Calu3 (cell line): ENCODE results near the gene ANGPTL7. TPM values are rescaled to one million over a fixed set of nuclear protein-coding genes. Genes with fewer than 3 reads are reported as not detected.

Experiments used
- Bru-seq: library from RNA; stranded (reverse); fragments of 400-500 nt; gene quantifications from one replicate; lab custom pipeline; 2021; lab: Mats Ljungman, UMichigan
- BruChase-seq, 2 experiments: library from RNA; stranded (reverse); fragments of 400-500 nt; gene quantifications; one replicate each; lab custom pipeline; 2021; lab: Mats Ljungman, UMichigan
- BruUV-seq: library from RNA; stranded (reverse); fragments of 400-500 nt; replicated peaks from 2 replicates; lab custom pipeline; 2021; lab: Mats Ljungman, UMichigan
- CTCF ChIA-PET: fragments of 300-600 bp; sonication (Branson Sonifier 250); formaldehyde crosslinking; loops from one replicate; lab custom pipeline; 2022; ENCODE audit warnings: antibody characterized with exemption; lab: Charles Lee
- DNase-seq: peaks from one replicate; pipeline ENCODE4 v3.0.0; 2022
- H3K27ac Mint-ChIP-seq: one replicate; pipeline ENCODE4 v1.8.0; 2022; ENCODE audit warnings: mixed read lengths; ENCODE audit not compliant: unreplicated experiment
- H3K27me3 Mint-ChIP-seq: one replicate; pipeline ENCODE4 v1.8.0; 2022; ENCODE audit warnings: mixed read lengths; ENCODE audit not compliant: unreplicated experiment
- H3K36me3 Mint-ChIP-seq: one replicate; pipeline ENCODE4 v1.8.0; 2022; ENCODE audit warnings: mild to moderate bottlenecking, moderate library complexity, mixed read lengths; ENCODE audit not compliant: insufficient read depth, unreplicated experiment
- H3K4me1 Mint-ChIP-seq: one replicate; pipeline ENCODE4 v1.8.0; 2022; ENCODE audit warnings: mild to moderate bottlenecking, low read depth, mixed read lengths; ENCODE audit not compliant: unreplicated experiment
- H3K4me3 Mint-ChIP-seq: one replicate; pipeline ENCODE4 v1.8.0; 2022; ENCODE audit warnings: mild to moderate bottlenecking, low read depth, moderate library complexity, mixed read lengths; ENCODE audit not compliant: unreplicated experiment
- H3K9me3 Mint-ChIP-seq: one replicate; pipeline ENCODE4 v1.8.0; 2022; ENCODE audit warnings: low read depth, mixed read lengths; ENCODE audit not compliant: unreplicated experiment
- intact Hi-C: fragments of 100-400 bp; cut with micrococcal nuclease; formaldehyde crosslinking; loops from one replicate; pipeline ENCODE4 v1.10.0; 2022; ENCODE audit not compliant: unreplicated experiment
- long read RNA-seq: library from polyadenylated mRNA; stranded (forward); transcript quantifications from one replicate; pipeline ENCODE4 v2.0.0, GENCODE V29; 2022
- total RNA-seq: library from RNA; stranded (reverse); gene quantifications from 2 replicates; pipeline ENCODE4 v1.2.3, GENCODE V29; 2022
- TF ChIP-seq, protein P1 (sequence below): fragments of 200-600 bp; IDR thresholded peaks from one replicate; pipeline ENCODE4 v1.8.0; 2022; ENCODE audit warnings: antibody characterized with exemption; ENCODE audit not compliant: unreplicated experiment

ANGPTL7 gene
- not detected in 2 replicates for total RNA-seq
- Bru-seq, nascent RNA, result percentile 9 among the genes with signal in this experiment
- not detected for BruChase-seq, experiment 1, labeled RNA remaining after a 6-hour chase
- BruChase-seq, experiment 2, labeled RNA remaining after a 2-hour chase, result not detected
- long read RNA-seq, result 0 reads

GRCh38 chr1:11188858-11189451, at the start of gene ANGPTL7:
Gene ANGPTL7, plus strand, starts transcription at chr1:11189355. Its CDS starts 225 bp downstream, at chr1:11189580.
- no TSS peak for BruUV-seq
- H3K36me3 Mint-ChIP-seq, result no peaks in the 10 kb centered on the region
- H3K4me1 Mint-ChIP-seq, result no peaks in the 10 kb centered on the region
- H3K27me3 Mint-ChIP-seq, result no peaks in the 10 kb centered on the region
- H3K4me3 Mint-ChIP-seq, result no peak within 1 kb of the TSS
- H3K27ac Mint-ChIP-seq, result no peak within 1 kb of the TSS
- intact Hi-C loops, result no loop called here
- TF ChIP-seq, protein P1, sequence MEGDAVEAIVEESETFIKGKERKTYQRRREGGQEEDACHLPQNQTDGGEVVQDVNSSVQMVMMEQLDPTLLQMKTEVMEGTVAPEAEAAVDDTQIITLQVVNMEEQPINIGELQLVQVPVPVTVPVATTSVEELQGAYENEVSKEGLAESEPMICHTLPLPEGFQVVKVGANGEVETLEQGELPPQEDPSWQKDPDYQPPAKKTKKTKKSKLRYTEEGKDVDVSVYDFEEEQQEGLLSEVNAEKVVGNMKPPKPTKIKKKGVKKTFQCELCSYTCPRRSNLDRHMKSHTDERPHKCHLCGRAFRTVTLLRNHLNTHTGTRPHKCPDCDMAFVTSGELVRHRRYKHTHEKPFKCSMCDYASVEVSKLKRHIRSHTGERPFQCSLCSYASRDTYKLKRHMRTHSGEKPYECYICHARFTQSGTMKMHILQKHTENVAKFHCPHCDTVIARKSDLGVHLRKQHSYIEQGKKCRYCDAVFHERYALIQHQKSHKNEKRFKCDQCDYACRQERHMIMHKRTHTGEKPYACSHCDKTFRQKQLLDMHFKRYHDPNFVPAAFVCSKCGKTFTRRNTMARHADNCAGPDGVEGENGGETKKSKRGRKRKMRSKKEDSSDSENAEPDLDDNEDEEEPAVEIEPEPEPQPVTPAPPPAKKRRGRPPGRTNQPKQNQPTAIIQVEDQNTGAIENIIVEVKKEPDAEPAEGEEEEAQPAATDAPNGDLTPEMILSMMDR, result no peak
- CTCF ChIA-PET, result no interaction called here
- H3K9me3 Mint-ChIP-seq, result no peaks in the 10 kb centered on the region
- DNase-seq, result no peak

GRCh38 chr1:11142618-11143391, 46.4 kb upstream of the ANGPTL7 start:
- CTCF ChIA-PET, result no interaction called here
- no TSS peak for BruUV-seq
- Mint-ChIP-seq H3K36me3 (peaks cover 4% of the 10 kb centered on the region), H3K4me1 (no peaks in the 10 kb centered on the region), H3K9me3 (no peaks in the 10 kb centered on the region), H3K27ac (no peak overlapping the region), H3K27me3 (no peaks in the 10 kb centered on the region), H3K4me3 (no peak overlapping the region)
- no peak for DNase-seq
- TF ChIP-seq, protein P1, result no peak
- intact Hi-C loops, result no loop called here

- BruUV-seq, result no TSS peak
- CTCF ChIA-PET, result no interaction called here
- intact Hi-C loops, result no loop called here
- DNase-seq, result no peak
- Mint-ChIP-seq H3K36me3 (peaks cover 4% of the 10 kb centered on the region), H3K9me3 (no peaks in the 10 kb centered on the region), H3K4me3 (no peak overlapping the region), H3K4me1 (no peaks in the 10 kb centered on the region), H3K27me3 (no peaks in the 10 kb centered on the region), H3K27ac (no peak overlapping the region)
- TF ChIP-seq, protein P1, result no peak
Observed at GRCh38 chr1:11143401-11143800, 45.8 kb upstream of the ANGPTL7 start.

DNA sequence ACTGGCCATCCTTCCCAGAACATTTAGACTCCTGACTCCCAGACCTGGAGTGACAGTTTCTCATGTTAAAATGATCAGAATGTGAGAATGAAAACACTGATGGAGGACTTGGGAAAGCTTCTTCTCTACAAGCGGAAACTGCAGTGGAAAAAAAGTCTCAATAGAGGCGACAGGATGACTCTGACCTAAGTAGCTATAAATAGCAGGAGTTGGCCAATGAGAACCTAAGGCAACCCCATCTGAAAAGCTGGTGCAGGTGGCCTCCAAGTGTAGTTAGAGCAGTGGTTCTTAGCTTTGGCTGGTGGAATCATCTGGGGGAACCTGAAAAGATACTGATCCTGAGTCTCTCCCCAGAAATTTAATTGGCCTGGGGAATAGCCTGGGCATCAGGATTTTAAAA, 45.2 kb upstream of the ANGPTL7 start:
- DNase-seq, result no peak
- BruUV-seq, result no TSS peak
- TF ChIP-seq, protein P1, result no peak
- intact Hi-C loops, result no loop called here
- Mint-ChIP-seq H3K27me3 (no peaks in the 10 kb centered on the region), H3K4me1 (no peaks in the 10 kb centered on the region), H3K4me3 (no peak overlapping the region), H3K9me3 (no peaks in the 10 kb centered on the region), H3K36me3 (peaks cover 4% of the 10 kb centered on the region), H3K27ac (no peak overlapping the region)
- CTCF ChIA-PET, result no interaction called here
